NCI-H146 treated with DMSO at 0.1 percent for 48 hours (cell line): Measurements from ENCODE around the gene L3MBTL2.

ENCODE experiments used
- DNase-seq: peaks from one replicate; lab custom pipeline; 2025; ENCODE audit not compliant: unreplicated experiment; lab: John Stamatoyannopoulos, UW

Gene L3MBTL2

DNA sequence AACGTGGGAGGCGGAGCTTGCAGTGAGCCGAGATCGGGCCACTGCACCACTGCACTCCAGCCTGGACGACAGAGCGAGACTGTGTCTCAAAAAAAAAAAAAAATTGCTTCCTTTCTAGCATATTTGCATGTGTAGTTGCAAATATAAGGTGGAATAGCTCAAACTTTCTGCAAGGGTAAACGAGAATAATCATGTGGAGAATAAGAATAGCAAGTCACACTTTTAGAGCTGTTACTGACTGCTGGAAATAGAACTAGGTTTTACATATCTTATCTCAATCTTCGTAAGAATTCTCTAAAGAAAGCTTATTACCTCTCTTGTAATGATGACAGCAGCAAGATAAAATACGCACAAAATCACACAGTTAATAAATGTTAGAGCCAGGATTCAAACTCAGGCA is 1.6 kb downstream of the L3MBTL2 start:
- DNase-seq = no peak

DNA sequence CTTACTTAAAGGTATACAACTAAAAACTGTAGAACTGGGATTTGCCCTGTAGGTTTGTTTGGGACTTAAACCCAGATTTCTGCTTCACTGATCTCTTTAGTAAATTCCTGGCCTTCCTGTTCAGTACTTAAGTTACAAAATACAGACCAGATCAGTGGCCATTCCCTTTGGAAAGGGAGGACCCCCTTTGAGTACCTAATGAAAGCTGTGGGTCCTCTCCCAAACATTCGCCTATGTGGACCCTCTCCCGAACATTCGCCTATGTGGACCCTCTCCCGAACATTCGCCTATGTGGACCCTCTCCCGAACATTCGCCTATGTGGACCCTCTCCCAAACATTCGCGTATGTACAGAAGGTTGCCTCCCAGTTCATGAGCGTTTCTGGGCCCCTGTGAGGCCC is 10.3 kb downstream of the L3MBTL2 start:
- DNase-seq = no peak

DNA sequence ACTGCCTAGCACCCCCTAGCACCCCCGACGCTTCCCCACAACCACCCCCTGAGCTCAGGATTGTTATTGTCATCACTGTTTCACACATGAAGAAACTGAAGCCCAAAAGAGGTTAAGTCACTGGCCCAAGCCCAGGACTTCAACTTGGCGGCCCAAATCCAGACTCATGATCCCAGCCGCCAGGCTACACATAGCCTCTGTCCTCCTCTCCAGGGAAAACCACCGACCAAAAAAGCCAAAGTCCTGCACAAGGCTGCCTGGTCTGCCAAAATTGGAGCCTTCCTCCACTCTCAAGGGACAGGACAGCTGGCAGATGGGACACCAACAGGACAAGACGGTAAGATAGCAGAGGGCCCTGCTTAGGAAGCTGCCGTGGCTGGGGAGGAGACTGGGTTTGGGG is 10.8 kb downstream of the L3MBTL2 start:
- DNase-seq = no peak

DNA sequence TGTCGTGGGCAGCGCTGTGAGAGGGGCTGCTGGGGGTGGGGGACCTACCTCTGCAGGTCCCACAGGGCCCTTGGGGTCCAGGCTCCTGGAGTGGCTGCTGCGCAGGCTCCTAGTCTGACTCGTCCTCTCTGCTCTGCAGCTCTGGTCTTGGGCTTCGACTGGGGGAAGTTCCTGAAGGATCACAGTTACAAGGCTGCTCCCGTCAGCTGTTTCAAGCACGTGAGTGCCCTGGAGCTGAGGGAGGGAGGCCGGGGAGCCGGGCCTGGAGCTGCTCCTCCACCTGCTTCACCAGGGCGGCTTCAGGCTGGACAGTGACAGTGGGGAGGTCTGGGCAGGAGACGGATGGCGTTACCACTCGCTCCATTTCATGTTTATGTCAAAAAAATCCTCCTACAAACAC is 11.9 kb downstream of the L3MBTL2 start:
- DNase-seq = no peak

DNA sequence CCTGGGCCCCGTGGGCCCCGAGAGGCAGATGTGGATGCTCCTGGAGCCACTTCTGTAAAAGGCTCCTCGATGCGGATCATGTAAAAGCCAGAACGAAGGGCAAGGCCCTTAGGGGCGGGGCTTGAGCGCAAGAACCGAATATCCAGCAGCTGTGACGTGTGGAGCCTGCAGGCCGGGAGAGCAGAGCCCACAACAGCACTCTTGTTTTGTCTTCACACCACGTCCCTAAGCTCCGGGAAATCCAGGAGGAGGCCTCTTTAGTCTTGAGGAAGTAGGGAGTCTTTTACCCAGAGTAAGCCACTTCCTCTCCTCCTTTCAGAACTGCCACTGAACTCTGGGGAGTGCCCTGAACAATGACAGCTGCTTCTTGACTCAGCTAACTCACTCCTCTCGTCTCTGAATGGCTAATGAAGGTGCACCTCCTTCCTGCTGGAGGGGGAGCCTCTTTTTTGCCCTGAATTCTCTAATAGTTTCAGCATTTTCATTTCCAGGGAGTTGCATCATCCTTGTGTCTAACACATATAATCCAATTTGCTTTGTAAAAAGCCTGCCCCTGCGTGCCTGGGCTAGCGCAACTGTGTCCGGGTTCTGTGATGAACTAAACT is 12.5 kb downstream of the L3MBTL2 start:
- no peak for DNase-seq

DNA sequence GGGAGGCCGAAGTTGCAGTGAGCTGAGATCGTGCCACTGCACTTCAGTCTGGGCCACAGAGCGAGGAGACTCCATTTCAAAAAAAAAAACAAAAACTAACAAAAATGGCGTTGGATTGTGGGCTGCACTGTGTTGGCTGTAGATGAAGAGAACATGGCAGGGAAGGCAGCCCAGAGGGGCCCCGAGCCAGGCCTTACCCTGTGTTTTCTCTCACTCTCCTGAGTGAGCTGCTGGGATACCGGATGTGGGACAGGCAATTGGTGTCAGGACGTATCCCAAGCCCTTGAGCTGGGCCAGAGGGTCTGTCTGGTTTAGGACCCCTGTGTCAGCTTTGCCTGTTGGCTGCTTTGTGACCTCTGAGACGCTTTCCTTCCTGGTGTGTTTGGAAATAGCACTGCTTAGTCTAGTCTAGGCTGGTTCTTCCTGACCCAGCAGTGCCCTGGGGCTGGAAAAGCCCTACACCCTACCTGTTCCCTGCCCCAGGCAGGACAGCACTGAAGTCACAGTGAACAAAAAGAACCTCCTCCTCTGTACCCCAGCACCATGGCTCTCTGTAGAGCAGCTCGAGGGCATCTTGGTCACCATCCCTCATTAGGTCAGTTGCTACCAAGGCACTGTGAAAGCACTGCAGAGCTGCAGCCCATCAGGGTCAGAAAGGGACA is 17.9 kb downstream of the L3MBTL2 start:
- no peak for DNase-seq

DNA sequence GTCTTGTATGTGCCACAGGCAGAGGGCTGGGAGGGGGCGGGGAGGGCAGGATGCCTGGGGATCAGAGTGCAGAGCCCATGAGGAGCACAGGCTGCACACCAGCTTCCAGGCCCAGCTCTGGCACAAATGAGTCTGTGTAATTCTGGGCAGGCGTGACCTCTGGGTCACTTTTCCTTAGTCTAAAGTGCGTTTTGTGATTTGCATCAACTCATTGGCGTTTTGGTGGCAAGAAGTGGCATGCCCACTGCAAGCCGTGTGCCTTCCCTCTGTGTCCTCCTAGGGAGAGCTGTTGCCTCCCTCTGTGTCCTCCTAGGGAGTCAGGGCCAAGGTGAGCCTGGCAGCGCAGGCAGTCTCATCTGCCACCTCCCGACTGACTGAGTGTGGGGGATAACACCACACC is 18.4 kb downstream of the L3MBTL2 start:
- DNase-seq = no peak

DNA sequence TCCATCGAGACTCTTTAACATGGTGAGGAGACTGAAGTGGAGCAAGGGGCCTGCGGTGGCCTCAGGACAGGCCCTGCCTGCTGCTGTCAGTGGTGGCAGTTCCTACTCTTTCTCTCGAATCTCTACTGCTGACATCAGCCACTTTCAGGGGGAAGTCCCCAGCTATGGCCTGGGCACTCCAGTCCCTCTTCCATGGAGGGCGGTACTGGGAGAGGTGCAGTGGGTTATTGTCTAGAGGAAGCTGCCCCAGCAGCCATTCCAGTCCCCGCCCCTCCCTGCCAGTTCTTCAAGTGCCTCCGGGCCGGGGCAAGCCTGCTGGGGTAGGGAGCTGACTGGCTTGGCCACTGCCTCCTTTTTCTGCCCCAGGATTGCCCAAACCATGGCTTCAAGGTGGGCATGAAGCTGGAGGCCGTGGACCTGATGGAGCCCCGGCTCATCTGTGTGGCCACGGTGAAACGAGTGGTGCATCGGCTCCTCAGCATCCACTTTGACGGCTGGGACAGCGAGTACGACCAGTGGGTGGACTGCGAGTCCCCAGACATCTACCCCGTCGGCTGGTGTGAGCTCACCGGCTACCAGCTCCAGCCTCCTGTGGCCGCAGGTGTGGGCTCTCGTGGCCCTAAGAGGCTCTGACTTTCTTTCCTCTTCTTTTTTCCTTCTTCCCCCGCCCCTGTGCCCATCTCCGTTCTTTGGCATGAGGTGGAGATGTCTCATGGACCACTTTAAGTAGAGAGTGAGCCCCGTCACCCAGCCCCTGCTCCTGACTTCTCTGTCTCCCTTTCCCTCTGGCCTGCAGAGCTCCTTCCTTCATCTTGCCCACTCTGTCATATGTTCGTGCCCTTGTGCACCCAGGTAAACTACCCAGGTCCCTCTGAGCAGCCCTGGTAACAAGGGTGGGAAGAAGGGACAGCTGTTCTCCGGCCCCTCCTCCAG is 21.9 kb downstream of the L3MBTL2 start:
- no peak for DNase-seq

DNA sequence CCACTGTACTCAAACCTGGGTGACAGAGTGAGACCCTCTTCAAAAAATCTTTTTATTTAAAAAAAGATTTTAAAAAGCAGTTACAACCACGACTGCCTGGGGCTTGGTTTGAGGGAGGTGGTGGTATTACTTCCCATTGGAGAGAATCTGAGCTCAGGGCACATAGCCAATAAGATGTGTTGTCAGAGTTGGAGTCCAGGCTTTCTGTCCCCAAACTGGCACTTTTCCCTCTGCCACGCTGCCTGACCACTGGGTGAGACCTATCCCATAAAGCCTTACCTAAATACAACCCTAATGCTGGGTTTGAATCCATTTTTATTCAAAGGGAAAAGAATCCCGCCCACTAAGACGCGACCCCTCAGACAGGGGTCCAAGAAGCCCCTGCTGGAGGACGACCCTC is 24.1 kb downstream of the L3MBTL2 start:
- no peak for DNase-seq

DNA sequence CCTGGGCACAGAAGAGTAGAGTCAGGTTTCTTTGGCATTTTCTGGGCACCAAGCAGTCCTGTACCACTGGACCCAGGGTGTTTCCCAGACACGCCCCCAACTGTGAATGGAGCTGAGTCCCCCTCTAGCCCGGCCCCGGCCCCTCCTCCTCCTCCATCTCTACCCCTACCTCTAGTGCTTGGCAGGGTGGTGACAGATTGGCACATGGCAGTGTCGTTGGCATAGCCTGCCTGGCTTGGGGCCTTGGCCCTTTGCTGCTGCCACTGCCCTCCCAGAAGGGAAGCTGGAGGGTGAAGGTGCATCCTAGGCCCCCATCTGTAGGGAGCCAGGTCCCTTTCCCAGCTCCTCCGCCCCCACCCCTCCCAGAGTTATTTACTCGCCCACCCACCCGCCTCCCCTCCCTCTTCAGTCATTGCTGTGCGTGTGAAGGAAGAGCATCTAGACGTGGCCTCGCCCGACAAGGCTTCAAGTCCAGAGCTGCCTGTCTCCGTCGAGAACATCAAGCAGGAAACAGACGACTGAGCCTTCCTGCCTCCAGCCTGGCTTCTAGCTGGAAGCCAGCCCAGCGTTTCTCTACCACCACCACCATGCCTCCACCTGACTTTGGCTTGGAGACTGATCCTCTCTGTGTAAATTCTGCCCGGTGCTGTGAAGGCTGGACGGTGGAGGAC is 24.8 kb downstream of the L3MBTL2 start:
- DNase-seq = no peak

DNA sequence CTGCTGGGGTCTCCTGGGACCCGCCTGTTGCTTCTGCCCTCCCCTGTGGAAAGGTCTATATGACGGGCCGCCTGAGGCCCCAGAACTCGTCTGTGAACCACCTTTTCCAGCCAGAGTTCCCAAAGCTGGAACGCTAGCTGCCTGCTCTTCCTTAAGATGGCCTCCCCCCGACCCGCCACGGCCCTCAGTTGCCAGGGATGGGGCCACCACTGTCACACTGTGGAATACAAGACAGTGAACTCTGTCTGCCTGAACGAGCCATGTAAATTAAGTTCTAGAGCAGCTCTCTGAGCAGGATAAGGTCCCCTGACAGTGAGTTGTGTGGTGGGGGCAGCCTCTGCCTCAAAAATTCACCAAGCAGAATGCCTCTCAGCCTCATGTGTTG is 25.3 kb downstream of the L3MBTL2 start:
- no peak for DNase-seq

DNA sequence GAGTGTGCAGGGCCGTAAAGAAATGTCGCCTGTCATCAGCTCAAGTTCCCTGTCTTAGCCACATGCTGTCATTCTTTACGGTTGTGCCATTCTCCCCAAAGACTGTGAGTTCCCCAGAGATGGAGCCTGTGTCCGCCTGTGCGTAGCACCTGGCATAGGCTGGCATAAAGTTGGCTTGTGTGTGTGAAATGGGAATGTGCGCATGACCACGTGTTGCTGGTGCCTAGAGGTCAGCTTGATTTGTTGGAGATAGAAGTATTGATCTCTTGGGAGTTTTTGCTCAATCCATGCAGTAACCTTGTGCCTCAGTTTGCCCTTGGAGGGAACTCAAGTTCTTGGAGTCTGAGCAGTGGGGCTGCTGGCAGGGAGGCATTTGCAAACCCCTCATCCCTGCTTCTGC is 26.3 kb downstream of the L3MBTL2 start:
- no peak for DNase-seq

DNA sequence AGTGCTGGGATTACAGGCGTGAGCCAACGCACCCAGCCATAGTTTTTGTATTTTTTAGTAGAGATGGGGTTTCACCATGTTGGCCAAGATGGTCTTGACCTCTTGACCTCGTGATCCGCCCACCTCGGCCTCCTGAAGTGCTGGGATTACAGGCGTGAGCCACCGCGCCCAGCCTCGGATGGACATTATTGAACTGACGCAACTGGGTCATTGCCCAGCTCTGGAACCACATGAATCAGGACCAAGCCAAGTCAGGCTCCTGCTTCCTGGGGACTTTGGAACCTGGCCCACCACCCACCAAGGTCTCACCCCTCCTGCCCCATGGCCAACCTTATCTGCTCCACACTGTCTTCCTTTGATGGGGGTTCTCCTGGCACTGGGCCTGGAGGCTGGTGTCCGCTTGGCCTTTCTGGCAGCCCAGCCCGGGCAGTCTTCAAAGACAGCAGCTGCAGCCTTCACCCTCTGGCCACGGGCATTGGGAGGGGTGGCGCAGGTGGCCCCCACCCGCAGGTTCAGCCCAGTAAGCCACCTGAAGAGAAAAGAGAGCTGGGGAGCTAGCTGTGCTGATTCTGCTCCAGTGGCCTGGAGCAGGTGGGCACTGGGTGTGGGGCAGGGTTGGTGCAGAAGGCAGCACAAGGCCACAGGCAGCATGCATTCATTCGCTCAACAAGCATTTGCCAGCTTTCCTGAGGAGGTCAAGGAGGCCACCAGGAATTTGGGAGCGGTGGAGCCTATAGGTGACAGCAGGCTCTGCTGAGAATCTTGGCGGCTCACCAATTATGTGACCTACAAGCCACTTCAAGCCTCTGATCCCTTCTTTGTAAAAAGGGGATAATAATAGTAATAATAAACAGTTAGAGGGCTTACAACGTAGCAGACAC is 29.9 kb downstream of the L3MBTL2 start:
- DNase-seq = no peak

DNA sequence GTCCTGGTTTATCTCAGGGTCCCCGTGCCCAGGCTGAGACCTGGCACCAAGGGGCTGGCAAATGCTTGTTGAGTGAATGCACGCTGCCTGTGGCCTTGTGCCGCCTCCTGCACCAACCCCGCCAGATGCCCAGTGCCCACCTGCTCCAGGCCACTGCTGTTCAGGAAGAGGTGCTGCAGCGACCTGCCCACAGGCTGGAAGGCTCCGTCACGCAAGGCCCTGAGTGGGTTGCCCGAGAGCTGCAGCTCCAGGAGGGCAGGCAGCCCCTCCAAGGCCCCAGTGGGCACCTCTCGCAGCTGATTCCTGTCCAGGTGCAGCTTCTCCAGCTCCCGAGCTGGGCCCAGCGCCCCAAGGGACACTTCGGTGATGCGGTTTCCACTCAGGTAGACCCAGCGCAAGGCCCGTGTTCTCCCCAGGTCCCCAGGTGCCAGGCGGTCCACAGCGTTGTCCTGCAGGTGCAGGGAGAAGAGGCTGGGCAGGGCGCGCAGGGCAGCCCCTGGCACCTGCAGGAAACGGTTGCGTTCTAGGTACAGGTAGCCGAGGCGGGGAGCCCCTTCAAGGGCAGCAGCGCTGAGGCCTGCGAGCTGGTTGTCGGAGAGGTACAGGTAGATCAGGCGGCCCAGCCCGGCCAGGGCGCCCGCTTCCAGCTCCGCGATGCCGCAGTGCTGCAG is 32.1 kb downstream of the L3MBTL2 start:
- DNase-seq = no peak

DNA sequence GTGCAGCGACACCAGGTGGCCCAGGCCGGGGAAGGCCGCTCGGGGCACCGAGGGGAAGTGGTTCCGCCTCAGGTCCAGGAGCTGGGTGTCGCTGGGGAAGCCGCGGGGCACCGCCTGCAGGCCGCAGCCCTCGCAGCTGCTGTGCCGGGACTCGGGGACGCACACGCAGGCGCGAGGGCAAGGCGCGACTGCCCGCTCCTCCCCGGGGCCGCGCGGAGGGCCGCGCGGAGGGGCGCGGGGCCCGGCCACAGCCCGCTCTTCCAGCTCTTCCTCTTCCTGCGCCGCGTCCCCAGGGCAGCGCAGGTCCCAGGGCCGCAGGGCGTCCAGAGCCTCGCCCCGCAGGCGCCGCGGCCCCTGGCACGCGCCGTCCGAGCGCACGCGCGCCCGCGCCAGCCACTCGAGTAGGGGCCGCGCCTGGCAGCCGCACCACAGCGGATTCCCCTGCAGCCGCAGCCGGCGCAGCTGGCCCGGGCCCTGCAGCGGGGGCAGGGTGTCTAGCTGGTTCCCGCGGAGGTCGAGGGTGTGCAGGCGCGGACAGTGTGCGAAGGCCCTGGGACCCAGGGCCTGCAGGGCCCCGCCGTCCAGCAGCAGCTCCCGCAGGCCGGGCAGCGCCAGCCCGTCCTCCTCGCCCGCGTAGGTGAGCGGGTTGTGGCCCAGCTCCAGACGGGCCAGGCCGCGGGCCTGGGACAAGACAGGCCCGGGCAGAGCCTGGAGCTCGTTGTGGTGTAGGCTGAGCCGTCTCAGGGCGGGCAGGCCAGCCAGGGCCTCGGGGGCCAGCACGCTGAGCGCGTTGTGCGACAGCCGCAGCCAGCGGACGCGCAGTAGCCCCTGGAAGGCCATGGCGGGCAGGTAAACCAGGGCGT is 32.8 kb downstream of the L3MBTL2 start:
- peak; percentile 41 for DNase-seq

DNA sequence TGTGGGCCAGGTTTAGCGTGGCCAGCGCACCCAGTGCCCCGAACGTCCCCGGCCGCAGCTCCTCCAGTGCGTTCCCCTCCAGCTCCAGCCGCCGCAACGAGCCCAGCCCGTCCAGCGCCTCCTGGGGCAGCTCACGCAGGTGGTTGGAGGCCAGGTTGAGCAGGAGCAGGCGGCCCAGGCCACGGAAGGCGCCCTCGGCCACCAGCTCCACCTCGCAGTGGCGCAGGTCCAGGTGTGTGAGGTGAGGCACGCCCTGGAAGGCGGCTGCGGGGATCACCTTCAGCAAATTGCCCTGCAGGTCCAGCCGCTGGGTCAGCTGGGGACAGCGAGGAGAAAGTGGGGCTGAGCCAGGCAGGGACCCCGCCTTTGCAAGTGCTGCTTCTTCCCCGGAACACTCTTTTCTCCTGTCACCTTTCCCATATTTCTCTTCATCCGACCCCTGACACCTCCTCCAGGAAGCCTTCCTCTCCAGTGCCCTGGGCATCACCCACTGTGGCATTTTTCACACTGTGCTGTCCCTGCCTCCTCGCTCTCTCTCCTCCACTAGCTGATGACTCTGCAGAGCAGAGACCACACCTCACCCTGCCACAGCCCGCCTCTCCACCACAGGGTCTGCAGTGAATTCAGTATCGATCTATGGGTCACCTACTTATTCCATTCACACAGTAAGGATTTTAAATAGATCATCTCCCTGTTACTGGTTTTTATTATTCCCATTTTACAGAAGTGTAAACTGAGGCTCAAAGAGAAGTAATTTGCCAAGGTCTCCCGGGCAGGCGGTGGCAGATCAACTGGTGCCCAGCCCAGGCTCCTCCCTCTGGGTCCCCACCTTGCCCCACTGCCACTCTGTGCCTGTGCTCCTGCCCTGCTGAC is 33.7 kb downstream of the L3MBTL2 start:
- no peak for DNase-seq

DNA sequence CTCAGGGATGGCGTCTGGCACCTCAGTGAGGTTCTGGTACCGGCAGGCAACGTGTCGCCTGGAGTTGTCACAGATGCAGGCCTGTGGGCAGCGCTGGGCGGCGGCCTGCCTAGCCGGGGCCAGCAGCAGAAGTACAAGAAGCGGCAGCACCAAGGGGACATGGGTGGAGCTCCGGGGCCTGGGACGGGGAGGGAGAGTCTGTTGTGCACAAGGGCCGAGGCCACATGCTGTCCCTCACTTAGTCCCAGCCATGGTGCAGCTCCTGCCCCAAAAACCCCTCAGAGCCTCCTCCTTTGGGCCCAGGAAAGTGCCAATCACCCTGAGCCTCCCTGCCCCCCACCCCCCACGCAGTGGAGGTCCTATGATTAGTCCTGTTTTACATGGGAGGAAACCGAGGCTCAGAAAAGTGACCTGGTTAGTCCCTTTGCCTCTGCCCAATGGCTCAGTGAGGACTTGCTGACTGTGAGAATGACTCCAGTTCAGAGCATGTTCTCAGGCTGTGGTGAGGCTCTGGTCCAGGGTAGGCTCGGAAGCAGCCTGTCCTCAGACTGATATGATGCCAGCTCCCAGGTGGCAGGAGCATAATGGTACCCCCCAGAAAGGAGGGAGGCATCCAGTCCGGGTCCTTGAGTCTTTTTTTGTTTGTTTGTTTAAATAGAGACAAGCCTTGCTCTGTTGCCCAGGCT is 34.5 kb downstream of the L3MBTL2 start:
- no peak for DNase-seq
